Hepatic stellate cell (primary cell): Measurements from ENCODE around the gene NACAD.
"Not testable (repeated sequence)": the region's sequence is repeated elsewhere in the genome, so short reads cannot be mapped to it uniquely, and the experiment has no call there.

Experiments used
- DNase-seq: peaks from one replicate; pipeline ENCODE4 v3.0.0; 2011; ENCODE audit warnings: low spot score

NACAD gene

GRCh38 chr7:45053941-45054340 lies 34.8 kb downstream of the NACAD start:
- DNase-seq: no peak

- no peak for DNase-seq
These were observed 35.4 kb downstream of the NACAD start for GRCh38 chr7:45053401-45053800.

- DNase-seq: no peak
These were observed 36.8 kb downstream of the NACAD start for GRCh38 chr7:45052011-45052410.

- no peak for DNase-seq
These were observed 38.6 kb downstream of the NACAD start for GRCh38 chr7:45050198-45050597.

- no peak for DNase-seq
These were observed 40.0 kb downstream of the NACAD start for GRCh38 chr7:45048748-45049147.

GRCh38 chr7:45044338-45044737 lies 44.4 kb downstream of the NACAD start:
- DNase-seq: no peak

- DNase-seq: no peak
These were observed 49.7 kb downstream of the NACAD start for GRCh38 chr7:45039106-45039505.

GRCh38 chr7:45037876-45038275 lies 50.9 kb downstream of the NACAD start:
- no peak for DNase-seq

- DNase-seq: no peak
These were observed 52.0 kb downstream of the NACAD start for GRCh38 chr7:45036796-45037195.

- DNase-seq: no peak
These were observed 52.5 kb downstream of the NACAD start for GRCh38 chr7:45036317-45036716.

- DNase-seq: no peak
These were observed 52.9 kb downstream of the NACAD start for GRCh38 chr7:45035893-45036292.

GRCh38 chr7:45035371-45035770 lies 53.4 kb downstream of the NACAD start:
- DNase-seq: no peak

GRCh38 chr7:45034710-45035109 lies 54.1 kb downstream of the NACAD start:
- not testable (repeated sequence) for DNase-seq

- no peak for DNase-seq
These were observed 54.9 kb downstream of the NACAD start for GRCh38 chr7:45033931-45034290.

GRCh38 chr7:45033261-45033930 lies 55.4 kb downstream of the NACAD start:
- peak; percentile 13 for DNase-seq

- no peak for DNase-seq
These were observed 56.3 kb downstream of the NACAD start for GRCh38 chr7:45032421-45032820.

GRCh38 chr7:45031829-45032228 lies 56.9 kb downstream of the NACAD start:
- DNase-seq: no peak
